ENCODE results near the gene FKBP4. TPM values are rescaled to one million over a fixed set of nuclear protein-coding genes. Genes with fewer than 3 reads are reported as not detected.
"Not testable (repeated sequence)": the region's sequence is repeated elsewhere in the genome, so short reads cannot be mapped to it uniquely, and the experiment has no call there.

FKBP4 gene
- total RNA-seq, 1 donor from 2014 or later = 84.7 TPM

DNA sequence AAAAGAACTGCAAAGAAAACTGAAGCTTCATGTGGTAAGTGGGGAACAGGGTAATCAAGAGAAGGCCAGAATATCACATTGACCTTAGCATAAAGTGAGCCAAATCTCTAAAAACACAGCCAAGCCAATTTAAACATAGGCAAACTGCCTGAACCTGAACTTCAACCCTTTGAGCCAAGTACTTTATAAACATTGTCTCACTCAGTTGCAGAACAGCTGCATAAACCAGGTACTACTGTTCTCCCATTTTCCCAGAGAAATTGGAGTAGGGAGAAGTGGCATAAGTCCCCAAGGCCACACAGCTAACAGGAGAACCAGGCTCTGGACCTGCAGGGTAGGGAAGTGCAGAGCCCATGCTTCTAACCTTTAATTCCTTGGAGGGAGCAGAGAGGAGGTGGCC, 30.4 kb upstream of the FKBP4 start:
- Mint-ChIP-seq H3K4me3 (no peak overlapping the region), H3K27me3 (ENCODE audit: low read depth) (peaks cover 24% of the 10 kb centered on the region), H3K27ac (no peak overlapping the region), H3K36me3 (no peaks in the 10 kb centered on the region), H3K9me3 (no peaks in the 10 kb centered on the region), H3K4me1 (no peaks in the 10 kb centered on the region)
- DNase-seq (ENCODE audit: low spot score in 2 of 2, unreplicated experiment in 2 of 2) = no peak
- TF ChIP-seq, protein P1, sequence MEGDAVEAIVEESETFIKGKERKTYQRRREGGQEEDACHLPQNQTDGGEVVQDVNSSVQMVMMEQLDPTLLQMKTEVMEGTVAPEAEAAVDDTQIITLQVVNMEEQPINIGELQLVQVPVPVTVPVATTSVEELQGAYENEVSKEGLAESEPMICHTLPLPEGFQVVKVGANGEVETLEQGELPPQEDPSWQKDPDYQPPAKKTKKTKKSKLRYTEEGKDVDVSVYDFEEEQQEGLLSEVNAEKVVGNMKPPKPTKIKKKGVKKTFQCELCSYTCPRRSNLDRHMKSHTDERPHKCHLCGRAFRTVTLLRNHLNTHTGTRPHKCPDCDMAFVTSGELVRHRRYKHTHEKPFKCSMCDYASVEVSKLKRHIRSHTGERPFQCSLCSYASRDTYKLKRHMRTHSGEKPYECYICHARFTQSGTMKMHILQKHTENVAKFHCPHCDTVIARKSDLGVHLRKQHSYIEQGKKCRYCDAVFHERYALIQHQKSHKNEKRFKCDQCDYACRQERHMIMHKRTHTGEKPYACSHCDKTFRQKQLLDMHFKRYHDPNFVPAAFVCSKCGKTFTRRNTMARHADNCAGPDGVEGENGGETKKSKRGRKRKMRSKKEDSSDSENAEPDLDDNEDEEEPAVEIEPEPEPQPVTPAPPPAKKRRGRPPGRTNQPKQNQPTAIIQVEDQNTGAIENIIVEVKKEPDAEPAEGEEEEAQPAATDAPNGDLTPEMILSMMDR (IDR thresholded peaks at IDR 0.05; ENCODE audit: unreplicated experiment) = no peak

- H3K4me1 Mint-ChIP-seq = no peaks in the 10 kb centered on the region
- no peaks in the 10 kb centered on the region for H3K9me3 Mint-ChIP-seq
- TF ChIP-seq, protein P1 (IDR thresholded peaks at IDR 0.05; ENCODE audit: unreplicated experiment) = no peak
- H3K4me3 Mint-ChIP-seq = no peak overlapping the region
- H3K36me3 Mint-ChIP-seq = no peaks in the 10 kb centered on the region
- DNase-seq (ENCODE audit: low spot score in 2 of 2, unreplicated experiment in 2 of 2) = no peak
- H3K27me3 Mint-ChIP-seq (ENCODE audit: low read depth) = peaks cover 22% of the 10 kb centered on the region
- no peak overlapping the region for H3K27ac Mint-ChIP-seq
Measured at GRCh38 chr12:2765052-2765451, 29.7 kb upstream of the FKBP4 start.

- Mint-ChIP-seq H3K27ac (no peak overlapping the region), H3K4me1 (no peaks in the 10 kb centered on the region), H3K4me3 (no peak overlapping the region), H3K36me3 (no peaks in the 10 kb centered on the region), H3K27me3 (ENCODE audit: low read depth) (peaks cover 24% of the 10 kb centered on the region), H3K9me3 (no peaks in the 10 kb centered on the region)
- no peak for DNase-seq (ENCODE audit: low spot score in 2 of 2, unreplicated experiment in 2 of 2)
- TF ChIP-seq, protein P1 (IDR thresholded peaks at IDR 0.05; ENCODE audit: unreplicated experiment) = no peak
Measured at GRCh38 chr12:2765608-2766007, 29.2 kb upstream of the FKBP4 start.

DNA sequence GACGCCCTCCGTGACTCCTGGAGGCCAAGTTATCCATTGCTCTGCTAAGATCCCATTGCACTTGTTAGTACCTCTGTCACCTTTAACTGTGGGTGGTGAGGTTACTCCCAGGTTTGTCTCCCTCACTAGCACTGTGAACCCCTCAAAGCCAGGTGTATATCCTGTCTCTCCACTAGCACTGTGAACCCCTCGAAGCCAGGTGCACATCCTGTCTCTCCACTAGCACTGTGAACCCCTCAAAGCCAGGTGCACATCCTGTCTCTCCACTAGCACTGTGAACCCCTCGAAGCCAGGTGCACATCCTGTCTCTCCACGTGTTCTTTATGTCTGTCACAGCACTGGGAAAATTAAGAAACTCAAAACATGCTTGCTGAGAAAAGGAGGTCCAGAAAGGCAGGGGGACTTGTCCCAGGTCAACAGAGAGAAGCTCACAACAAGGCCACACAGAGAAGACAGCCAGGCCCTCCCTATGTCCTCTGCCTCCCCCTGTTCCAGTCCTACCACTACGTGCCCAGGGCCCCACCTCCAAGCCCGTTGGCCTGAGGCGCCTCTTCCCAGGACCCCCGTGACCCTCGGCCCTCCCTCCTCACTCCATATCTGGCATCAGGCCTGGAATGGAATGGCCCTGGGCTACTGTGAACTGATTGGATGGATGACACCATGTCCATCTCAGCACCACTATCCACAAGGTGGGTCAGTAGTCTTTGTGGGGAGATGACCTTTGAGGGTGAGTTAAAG, 26.4 kb upstream of the FKBP4 start:
- no peak overlapping the region for H3K4me3 Mint-ChIP-seq
- TF ChIP-seq, protein P1 (IDR thresholded peaks at IDR 0.05; ENCODE audit: unreplicated experiment) = no peak
- DNase-seq (ENCODE audit: low spot score in 2 of 2, unreplicated experiment in 2 of 2) = no peak
- H3K27me3 Mint-ChIP-seq (ENCODE audit: low read depth) = peaks cover 28% of the 10 kb centered on the region
- no peak overlapping the region for H3K27ac Mint-ChIP-seq
- H3K9me3 Mint-ChIP-seq = no peaks in the 10 kb centered on the region
- H3K36me3 Mint-ChIP-seq = no peaks in the 10 kb centered on the region
- H3K4me1 Mint-ChIP-seq = no peaks in the 10 kb centered on the region

- DNase-seq (ENCODE audit: low spot score in 2 of 2, unreplicated experiment in 2 of 2) = no peak
Measured at GRCh38 chr12:2769866-2770533, 24.8 kb upstream of the FKBP4 start.

GRCh38 chr12:2770544-2770943, 24.2 kb upstream of the FKBP4 start:
- not testable (repeated sequence) for DNase-seq (ENCODE audit: low spot score in 2 of 2, unreplicated experiment in 2 of 2); H3K4me1 Mint-ChIP-seq; H3K36me3 Mint-ChIP-seq; H3K4me3 Mint-ChIP-seq; H3K27ac Mint-ChIP-seq; H3K9me3 Mint-ChIP-seq
- peaks cover 32% of the 10 kb centered on the region for H3K27me3 Mint-ChIP-seq (ENCODE audit: low read depth)

More at GRCh38 chr12:2769866-2770533, 24.8 kb upstream of the FKBP4 start:
- no peak overlapping the region for H3K27ac Mint-ChIP-seq
- no peaks in the 10 kb centered on the region for H3K36me3 Mint-ChIP-seq
- H3K4me1 Mint-ChIP-seq = no peaks in the 10 kb centered on the region
- no peak overlapping the region for H3K4me3 Mint-ChIP-seq
- H3K27me3 Mint-ChIP-seq (ENCODE audit: low read depth) = peaks cover 33% of the 10 kb centered on the region
- H3K9me3 Mint-ChIP-seq = no peaks in the 10 kb centered on the region
- TF ChIP-seq, protein P1 (IDR thresholded peaks at IDR 0.05; ENCODE audit: unreplicated experiment) = no peak

All from mesothelial cell of epicardium (in vitro differentiated cells).